ENCODE measurements around the gene TBC1D14. TPM values are rescaled to one million over a fixed set of nuclear protein-coding genes. Genes with fewer than 3 reads are reported as not detected.

Gene TBC1D14
- total and polyA plus RNA-seq, 9 of the 15 experiments (the other 6 are each of a cell fraction or from before 2014, with no cell fraction given), result 2.1 to 59.6 (median 44.8) TPM

GRCh38 chr4:7070729-7071511 lies 161.3 kb downstream of the TBC1D14 start (continued):
- TF ChIP-seq ZHX1 (conservative IDR thresholded peaks at IDR 0.05; ENCODE audit: low read length) (no peak), FOS (IDR thresholded peaks at IDR 0.05; ENCODE audit: extremely low read depth, insufficient read length) (no peak), JUN (IDR thresholded peaks at IDR 0.05; ENCODE audit: borderline replicate concordance, low read depth, low read length) (0 out of 2 replicates have a peak, but pooled peaks have one; percentile 25), JUN (CRISPR knock-in tag; IDR thresholded peaks at IDR 0.05; ENCODE audit: borderline replicate concordance) (no peak), RB1 (IDR thresholded peaks at IDR 0.05; ENCODE audit: low read depth) (peak; percentile 61; the same call in 1 of the 2 replicates), E2F4 (CRISPR knock-in tag; IDR thresholded peaks at IDR 0.05; ENCODE audit: low read depth) (no peak), ARID4B (CRISPR knock-in tag; IDR thresholded peaks at IDR 0.05) (peak; percentile 47; the same call in 1 of the 2 replicates), MITF (IDR thresholded peaks at IDR 0.05) (no peak), MXI1 (IDR thresholded peaks at IDR 0.05; ENCODE audit: low read depth, low read length) (no peak), POU5F1 (IDR thresholded peaks at IDR 0.05; ENCODE audit: borderline replicate concordance, low read depth, low read length, partially characterized antibody) (no peak), CC2D1A (IDR thresholded peaks at IDR 0.05) (peak; percentile 34; the same call in 1 of the 2 replicates), RBBP5 (IDR thresholded peaks at IDR 0.05; ENCODE audit: borderline replicate concordance, insufficient read depth, low read length, poor library complexity, severe bottlenecking) (no peak), THAP12 (CRISPR knock-in tag; IDR thresholded peaks at IDR 0.05) (no peak), HDAC6 (IDR thresholded peaks at IDR 0.05; ENCODE audit: low read depth, low read length) (no peak)

Measured in K562 (cell line).